ENCODE measurements around the gene SLC35A3. TPM values are rescaled to one million over a fixed set of nuclear protein-coding genes. Genes with fewer than 3 reads are reported as not detected.

SLC35A3 gene
- total and polyA plus RNA-seq, 2 of the 4 experiments (the other 2 are of a cell fraction), result 9.6 to 13.6 TPM

GRCh38 chr1:100073531-100073930, 103.7 kb downstream of the SLC35A3 start:
- dilution Hi-C loops (cut with HindIII; ENCODE audit: low sequenced_read_pairs, unreplicated experiment), result no loop called here
- CTCF ChIA-PET, result no interaction called here
- no TSS peak for BruUV-seq (replicated peaks)

More at GRCh38 chr1:100073531-100073930, 103.7 kb downstream of the SLC35A3 start:
- Histone ChIP-seq H4K20me1 (ENCODE audit: insufficient read depth, low read length) (peaks cover 2% of the 10 kb centered on the region; the same call in 1 of the 2 replicates), H3K9ac (ENCODE audit: low read depth, low read length) (no peak overlapping the region), H3K9me1 (ENCODE audit: insufficient read depth, low read length) (no peaks in the 10 kb centered on the region), H3K23ac (ENCODE audit: low read depth, low read length) (no peak overlapping the region), H2AK9ac (replicated peaks; ENCODE audit: low read depth, low read length, poor library complexity) (no peak overlapping the region), H3K18ac (ENCODE audit: low read depth, low read length) (no peak overlapping the region), H3K4ac (ENCODE audit: low read depth, low read length) (no peak overlapping the region), H2BK20ac (ENCODE audit: low read depth, low read length) (no peak overlapping the region), H2AFZ (replicated peaks; ENCODE audit: low read length, poor library complexity) (no peak overlapping the region), H3K27ac (ENCODE audit: insufficient read depth, low read length) (no peak overlapping the region), H3K36me3 (ENCODE audit: control insufficient read depth, insufficient read depth, low read length) (peaks cover 35% of the 10 kb centered on the region), H4K91ac (ENCODE audit: insufficient read depth, low read depth, low read length) (no peak overlapping the region), H2BK120ac (ENCODE audit: low read depth, low read length) (no peak overlapping the region), H2BK15ac (ENCODE audit: low read depth, low read length) (no peak overlapping the region), H3K14ac (replicated peaks; ENCODE audit: low read depth, low read length) (no peak overlapping the region), H3K4me2 (ENCODE audit: low read depth, low read length) (no peak overlapping the region), H2AK5ac (ENCODE audit: low read depth, low read length) (no peak overlapping the region), H3K4me3 (ENCODE audit: insufficient read depth, low read depth, low read length) (no peak overlapping the region), H3K27me3 (ENCODE audit: control insufficient read depth, insufficient read depth, low read length) (no peaks in the 10 kb centered on the region), H3K9me3 (ENCODE audit: control insufficient read depth, insufficient read depth, low read length) (no peaks in the 10 kb centered on the region), H3K4me1 (ENCODE audit: control insufficient read depth, insufficient read depth, low read length) (no peaks in the 10 kb centered on the region), H4K8ac (ENCODE audit: low read depth in 2 of 2, low read length in 2 of 2) (no peak overlapping the region), H2BK5ac (ENCODE audit: low read depth, low read length, poor library complexity, severe bottlenecking) (no peak overlapping the region), H3K56ac (ENCODE audit: extremely low read depth, insufficient read depth, low read length) (no peak overlapping the region), H3K79me1 (ENCODE audit: low read depth in 1 of 2, low read length in 2 of 2) (peaks cover 18 to 27% of the 10 kb centered on the region in 2 experiments), H4K5ac (ENCODE audit: low read depth, low read length) (no peak overlapping the region)
- DNase-seq (no peak), ATAC-seq (ENCODE audit: low read depth) (no peak)
- intact Hi-C loops (cut with micrococcal nuclease), result no loop called here
- POLR2A ChIA-PET (ENCODE audit: unreplicated experiment), result no interaction called here
- no peak for TF ChIP-seq RFX5 (IDR thresholded peaks at IDR 0.05; ENCODE audit: low read depth, low read length)
- no peak for TF ChIP-seq POLR2A (IDR thresholded peaks at IDR 0.05; ENCODE audit: low read depth, low read length)
- TF ChIP-seq CTCF (conservative IDR thresholded peaks at IDR 0.05; ENCODE audit: low read depth, low read length), result no peak
- TF ChIP-seq SMC3 (IDR thresholded peaks at IDR 0.05; ENCODE audit: low read depth, low read length), result no peak
- TF ChIP-seq RAD21 (IDR thresholded peaks at IDR 0.05; ENCODE audit: low read length), result no peak
- TF ChIP-seq MAZ (IDR thresholded peaks at IDR 0.05; ENCODE audit: borderline replicate concordance, low read depth, low read length), result no peak
- TF ChIP-seq USF2 (IDR thresholded peaks at IDR 0.05; ENCODE audit: low read depth, low read length), result no peak
- no peak for TF ChIP-seq MAFK (IDR thresholded peaks at IDR 0.05; ENCODE audit: low read depth, low read length)
- TF ChIP-seq FOS (IDR thresholded peaks at IDR 0.05; ENCODE audit: low read depth, low read length), result no peak
- TF ChIP-seq MXI1 (IDR thresholded peaks at IDR 0.05; ENCODE audit: borderline replicate concordance, low read depth, low read length), result no peak
- TF ChIP-seq ELK1 (IDR thresholded peaks at IDR 0.05; ENCODE audit: borderline replicate concordance, low read depth, low read length), result no peak
- TF ChIP-seq RCOR1 (IDR thresholded peaks at IDR 0.05; ENCODE audit: insufficient replicate concordance, low read length), result no peak
- no peak for TF ChIP-seq CEBPB (IDR thresholded peaks at IDR 0.05; ENCODE audit: low read depth, low read length)
- TF ChIP-seq CHD1 (IDR thresholded peaks at IDR 0.05; ENCODE audit: low read depth, low read length), result no peak
- no peak for TF ChIP-seq NFE2L2 (IDR thresholded peaks at IDR 0.05; ENCODE audit: low read depth, low read length)
- no peak for TF ChIP-seq BHLHE40 (IDR thresholded peaks at IDR 0.05; ENCODE audit: low read depth, low read length)
- WGBS, 2 experiments (ENCODE audit: extremely low coverage in 2 of 2, insufficient read length in 1 of 2), result no CpG with 5 or more reads among the region's 3 CpGs
- in situ Hi-C loops (cut with MboI; ENCODE audit: low sequenced_read_pairs), result no loop called here
